A673 (cell line): Measurements from ENCODE around the gene HSDL2. TPM values are rescaled to one million over a fixed set of nuclear protein-coding genes. Genes with fewer than 3 reads are reported as not detected.
A peak's percentile ranks its signal among the peaks of the same experiment; 100 is the strongest.

Source experiments
- BruUV-seq: library from RNA; stranded (reverse); fragments of 400-500 nt; replicated peaks from 2 replicates; lab custom pipeline; 2021; lab: Mats Ljungman, UMichigan
- CTCF ChIA-PET: fragments of 300-600 bp; sonication (Branson Sonifier 250); formaldehyde crosslinking; loops from one replicate; lab custom pipeline; 2022; ENCODE audit warnings: antibody characterized with exemption; lab: Charles Lee
- POLR2A ChIA-PET: fragments of 300-600 bp; sonication (Branson Sonifier 250); formaldehyde crosslinking; loops from one replicate; lab custom pipeline; 2022; ENCODE audit warnings: antibody characterized with exemption; ENCODE audit not compliant: low non-redundant PET; lab: Charles Lee
- DNase-seq: peaks from one replicate; pipeline ENCODE4 v3.0.0-alpha.2; 2015; ENCODE audit warnings: low spot score
- H3K27ac ChIP-seq: fragments of 200-600 bp; sonication (generic); 2 replicates; pipeline ENCODE4 v1.5.1; 2016; ENCODE audit warnings: mixed run types, low read depth, mild to moderate bottlenecking, mixed read lengths, antibody characterized with exemption, low read length; ENCODE audit not compliant: poor library complexity, severe bottlenecking
- H3K27me3 ChIP-seq: fragments of 200-600 bp; sonication (generic); replicated peaks from 2 replicates; pipeline ENCODE4 v1.6.1; 2017; ENCODE audit warnings: mixed run types, low read depth, mild to moderate bottlenecking, mixed read lengths, antibody characterized with exemption, low read length; ENCODE audit not compliant: insufficient read depth, poor library complexity
- H3K36me3 ChIP-seq: fragments of 200-600 bp; sonication (generic); 2 replicates; pipeline ENCODE4 v1.6.1; 2016; ENCODE audit warnings: mixed run types, mild to moderate bottlenecking, mixed read lengths, antibody characterized with exemption, low read length; ENCODE audit not compliant: insufficient read depth, poor library complexity, severe bottlenecking
- H3K4me1 ChIP-seq: fragments of 200-600 bp; sonication (generic); 2 replicates; pipeline ENCODE4 v1.6.1; 2017; ENCODE audit warnings: mixed run types, mild to moderate bottlenecking, mixed read lengths, antibody characterized with exemption, low read length; ENCODE audit not compliant: insufficient read depth, poor library complexity, severe bottlenecking
- H3K4me3 ChIP-seq: fragments of 200-600 bp; sonication (generic); 2 replicates; pipeline ENCODE4 v1.5.1; 2016; ENCODE audit warnings: low read depth, mixed run types, mild to moderate bottlenecking, mixed read lengths, low read length; ENCODE audit not compliant: poor library complexity, severe bottlenecking
- H3K9me3 ChIP-seq: fragments of 200-600 bp; sonication (generic); 2 replicates; pipeline ENCODE4 v1.6.1; 2016; ENCODE audit warnings: mixed run types, low read depth, mild to moderate bottlenecking, mixed read lengths, antibody characterized with exemption, low read length; ENCODE audit not compliant: poor library complexity, severe bottlenecking
- EZH2 ChIP-seq: fragments of 200-600 bp; sonication (generic); IDR thresholded peaks from 2 replicates; pipeline ENCODE4 v1.6.1; 2017; ENCODE audit warnings: borderline replicate concordance, low read depth, mild to moderate bottlenecking, mixed read lengths, antibody characterized with exemption, low read length; ENCODE audit not compliant: poor library complexity, severe bottlenecking
- intact Hi-C: fragments of 100-400 bp; cut with micrococcal nuclease; formaldehyde crosslinking; loops from one replicate; pipeline ENCODE4 v1.10.0; 2022; ENCODE audit not compliant: unreplicated experiment
- total RNA-seq: library from RNA; stranded (reverse); gene quantifications from 2 replicates; pipeline ENCODE4 v1.2.3, GENCODE V29; 2021
- TF ChIP-seq, protein P1 (sequence below): fragments of 300-800, 200-600 bp; sonication (generic); conservative IDR thresholded peaks from 2 replicates; pipeline ENCODE4 v1.5.1; 2017; ENCODE audit warnings: low read depth, mild to moderate bottlenecking, antibody characterized with exemption, low read length, moderate library complexity, mixed read lengths

HSDL2 gene
- total RNA-seq, 1 experiment from 2014 or later = 28.2 TPM

DNA sequence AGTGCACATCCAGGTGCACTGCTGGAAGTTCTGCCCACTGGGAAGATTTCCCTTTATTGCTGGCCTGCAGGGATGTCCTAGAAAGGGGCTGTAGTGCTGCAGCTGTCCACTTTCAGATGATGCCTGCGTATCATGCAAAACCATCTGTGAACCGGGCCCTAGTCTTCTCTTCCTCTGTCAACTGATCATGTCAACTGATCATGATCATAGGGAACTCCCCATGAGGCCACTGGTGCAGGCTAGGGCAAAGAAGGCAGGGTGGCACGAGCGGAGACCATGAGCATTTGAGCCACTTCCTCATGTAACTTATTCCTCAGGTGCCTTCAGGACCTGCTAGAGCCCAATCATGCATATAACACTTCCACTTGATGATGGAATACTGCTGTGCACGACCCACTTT, 4.5 kb upstream of the HSDL2 start:
- Histone ChIP-seq H3K27me3 (no peaks in the 10 kb centered on the region), H3K4me3 (no peak overlapping the region), H3K4me1 (peaks cover 5% of the 10 kb centered on the region), H3K9me3 (no peaks in the 10 kb centered on the region), H3K27ac (no peak overlapping the region), H3K36me3 (no peaks in the 10 kb centered on the region)
- intact Hi-C loops = loop anchor here (5.0 to 10.0 kb wide), 2 partner anchors 43 to 339 kb away; partner anchors contain the start of genes INIP and PTBP3
- CTCF ChIA-PET = no interaction called here
- POLR2A ChIA-PET = no interaction called here
- BruUV-seq = no TSS peak
- TF ChIP-seq, protein P1, sequence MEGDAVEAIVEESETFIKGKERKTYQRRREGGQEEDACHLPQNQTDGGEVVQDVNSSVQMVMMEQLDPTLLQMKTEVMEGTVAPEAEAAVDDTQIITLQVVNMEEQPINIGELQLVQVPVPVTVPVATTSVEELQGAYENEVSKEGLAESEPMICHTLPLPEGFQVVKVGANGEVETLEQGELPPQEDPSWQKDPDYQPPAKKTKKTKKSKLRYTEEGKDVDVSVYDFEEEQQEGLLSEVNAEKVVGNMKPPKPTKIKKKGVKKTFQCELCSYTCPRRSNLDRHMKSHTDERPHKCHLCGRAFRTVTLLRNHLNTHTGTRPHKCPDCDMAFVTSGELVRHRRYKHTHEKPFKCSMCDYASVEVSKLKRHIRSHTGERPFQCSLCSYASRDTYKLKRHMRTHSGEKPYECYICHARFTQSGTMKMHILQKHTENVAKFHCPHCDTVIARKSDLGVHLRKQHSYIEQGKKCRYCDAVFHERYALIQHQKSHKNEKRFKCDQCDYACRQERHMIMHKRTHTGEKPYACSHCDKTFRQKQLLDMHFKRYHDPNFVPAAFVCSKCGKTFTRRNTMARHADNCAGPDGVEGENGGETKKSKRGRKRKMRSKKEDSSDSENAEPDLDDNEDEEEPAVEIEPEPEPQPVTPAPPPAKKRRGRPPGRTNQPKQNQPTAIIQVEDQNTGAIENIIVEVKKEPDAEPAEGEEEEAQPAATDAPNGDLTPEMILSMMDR = no peak
- no peak for TF ChIP-seq EZH2
- DNase-seq = no peak

DNA sequence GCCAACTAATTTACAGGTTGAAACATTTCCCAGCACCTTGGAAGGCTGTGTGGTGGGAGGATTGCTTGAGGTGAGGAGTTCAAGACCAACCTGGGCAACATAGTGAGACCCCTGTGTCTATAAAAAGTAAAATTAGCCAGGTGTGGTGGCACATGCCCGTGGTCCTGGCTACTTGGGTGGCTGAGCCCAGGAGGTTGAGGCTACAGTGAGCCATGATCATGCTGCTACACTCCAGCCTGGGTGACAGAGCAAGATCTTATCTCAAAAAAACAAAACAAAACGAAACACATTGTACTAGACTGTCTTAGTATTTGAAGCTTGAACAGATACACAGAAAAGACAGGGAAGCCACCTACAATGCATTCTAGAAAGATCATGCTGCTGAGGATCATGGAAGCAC, 2.8 kb upstream of the HSDL2 start:
- H3K4me1 ChIP-seq = peaks cover 5% of the 10 kb centered on the region
- H3K36me3 ChIP-seq = no peaks in the 10 kb centered on the region
- no TSS peak for BruUV-seq
- no peak overlapping the region for H3K27ac ChIP-seq
- ChIA-PET CTCF (no interaction called here), POLR2A (no interaction called here)
- peak overlapping the region; percentile 88 for H3K4me3 ChIP-seq
- intact Hi-C loops = loop anchor here (5.0 to 10.0 kb wide), 2 partner anchors 45 to 338 kb away; partner anchors contain the start of genes INIP and PTBP3
- no peak for DNase-seq
- TF ChIP-seq EZH2 = no peak
- TF ChIP-seq, protein P1 = no peak
- H3K27me3 ChIP-seq = no peaks in the 10 kb centered on the region
- H3K9me3 ChIP-seq = no peaks in the 10 kb centered on the region

DNA sequence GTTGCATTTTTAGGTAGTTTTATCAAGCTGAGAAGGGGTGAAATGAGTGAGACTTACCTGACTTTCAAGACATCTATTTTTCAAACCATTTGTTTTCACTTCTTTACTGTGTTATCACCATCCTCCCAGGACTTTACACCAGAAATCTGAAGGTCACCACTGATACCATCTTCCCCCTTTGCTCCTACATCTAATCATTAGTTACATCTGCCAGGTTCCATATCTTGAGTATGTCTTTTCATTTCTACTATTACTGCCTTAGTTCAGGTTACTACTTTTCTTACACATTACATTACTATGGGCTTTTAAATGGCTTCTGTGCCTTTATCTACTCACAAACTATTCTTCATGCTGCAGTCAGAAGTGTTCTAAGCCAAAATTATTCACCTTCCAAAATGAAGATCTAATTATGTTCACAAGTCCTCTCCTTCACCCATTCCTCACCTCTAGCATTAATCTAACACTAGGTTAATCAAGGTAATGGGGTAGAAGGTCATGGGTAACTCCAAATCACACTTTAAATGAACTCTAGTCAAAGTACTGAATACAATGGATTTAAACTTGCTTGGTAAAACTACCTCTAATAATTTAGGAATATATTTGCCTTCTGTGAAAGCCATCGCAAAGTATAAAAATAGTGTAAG, 2.1 kb upstream of the HSDL2 start:
- Histone ChIP-seq H3K36me3 (no peaks in the 10 kb centered on the region), H3K27ac (no peak overlapping the region), H3K4me3 (peak overlapping the region; percentile 88), H3K9me3 (no peaks in the 10 kb centered on the region), H3K27me3 (no peaks in the 10 kb centered on the region), H3K4me1 (peaks cover 5% of the 10 kb centered on the region)
- ChIA-PET POLR2A (no interaction called here), CTCF (no interaction called here)
- no peak for TF ChIP-seq EZH2
- TF ChIP-seq, protein P1 = no peak
- intact Hi-C loops = loop anchor here (5.0 to 10.0 kb wide), 2 partner anchors 46 to 337 kb away; partner anchors contain the start of genes INIP and PTBP3
- no peak for DNase-seq
- no TSS peak for BruUV-seq
